ENCODE measurements around the gene PADI2.

The PADI2 gene

DNA sequence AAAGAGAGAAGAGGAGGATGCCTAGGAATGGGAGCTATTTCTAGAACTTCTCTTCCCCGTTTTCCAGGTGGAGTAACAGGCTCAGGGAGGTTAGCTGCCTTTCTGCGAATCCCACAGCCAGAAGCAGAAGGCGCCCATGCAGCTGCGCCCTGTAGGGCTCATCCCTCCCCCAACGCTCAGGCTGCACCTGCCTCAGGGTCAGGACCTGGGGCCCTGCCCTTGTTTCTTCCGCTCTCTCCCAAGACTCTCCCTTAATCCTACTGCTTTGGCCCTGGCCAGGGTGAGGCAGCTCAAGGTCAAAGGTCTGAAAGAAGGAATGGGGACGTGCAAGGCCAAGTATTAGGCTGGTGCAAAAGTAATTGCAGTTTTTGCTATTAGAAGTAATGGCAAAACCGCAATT is 30.5 kb upstream of the PADI2 start:
- Histone ChIP-seq H4K20me1 (ENCODE audit: control insufficient read depth, insufficient read depth, low read depth, low read length) (no peaks in the 10 kb centered on the region), H3K27ac (ENCODE audit: low read depth, low read length) (no peak overlapping the region), H3K9me3 (ENCODE audit: control insufficient read depth, insufficient read depth, low read length) (peaks cover 4% of the 10 kb centered on the region; the same call in 1 of the 2 replicates), H3K4me2 (ENCODE audit: low read length) (no peak overlapping the region), H3K27me3 (ENCODE audit: control insufficient read depth, low read length) (0 out of 2 replicates have a peak, but pooled peaks cover 1% of the 10 kb centered on the region), H3K79me2 (ENCODE audit: control insufficient read depth, low read length) (no peaks in the 10 kb centered on the region), H3K4me1 (ENCODE audit: control insufficient read depth, low read length) (no peaks in the 10 kb centered on the region), H3K9me2 (replicated peaks; ENCODE audit: control insufficient read depth, low read length) (no peaks in the 10 kb centered on the region), H3K4me3 (ENCODE audit: low read length) (no peak overlapping the region), H3F3A (ENCODE audit: control insufficient read depth, insufficient read depth) (no peaks in the 10 kb centered on the region), H3K36me3 (ENCODE audit: control insufficient read depth, low read length) (no peaks in the 10 kb centered on the region)
- TF ChIP-seq, protein P1, sequence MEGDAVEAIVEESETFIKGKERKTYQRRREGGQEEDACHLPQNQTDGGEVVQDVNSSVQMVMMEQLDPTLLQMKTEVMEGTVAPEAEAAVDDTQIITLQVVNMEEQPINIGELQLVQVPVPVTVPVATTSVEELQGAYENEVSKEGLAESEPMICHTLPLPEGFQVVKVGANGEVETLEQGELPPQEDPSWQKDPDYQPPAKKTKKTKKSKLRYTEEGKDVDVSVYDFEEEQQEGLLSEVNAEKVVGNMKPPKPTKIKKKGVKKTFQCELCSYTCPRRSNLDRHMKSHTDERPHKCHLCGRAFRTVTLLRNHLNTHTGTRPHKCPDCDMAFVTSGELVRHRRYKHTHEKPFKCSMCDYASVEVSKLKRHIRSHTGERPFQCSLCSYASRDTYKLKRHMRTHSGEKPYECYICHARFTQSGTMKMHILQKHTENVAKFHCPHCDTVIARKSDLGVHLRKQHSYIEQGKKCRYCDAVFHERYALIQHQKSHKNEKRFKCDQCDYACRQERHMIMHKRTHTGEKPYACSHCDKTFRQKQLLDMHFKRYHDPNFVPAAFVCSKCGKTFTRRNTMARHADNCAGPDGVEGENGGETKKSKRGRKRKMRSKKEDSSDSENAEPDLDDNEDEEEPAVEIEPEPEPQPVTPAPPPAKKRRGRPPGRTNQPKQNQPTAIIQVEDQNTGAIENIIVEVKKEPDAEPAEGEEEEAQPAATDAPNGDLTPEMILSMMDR (IDR thresholded peaks at IDR 0.05; ENCODE audit: low read depth, low read length, poor library complexity, severe bottlenecking): no peak
- no peak for TF ChIP-seq EZH2phosphoT487 (IDR thresholded peaks at IDR 0.05; ENCODE audit: borderline replicate concordance, low read length)

- Histone ChIP-seq H3F3A (ENCODE audit: control insufficient read depth, insufficient read depth) (no peaks in the 10 kb centered on the region), H3K27me3 (ENCODE audit: control insufficient read depth, low read length) (0 out of 2 replicates have a peak, but pooled peaks cover 2% of the 10 kb centered on the region), H3K9me3 (ENCODE audit: control insufficient read depth, insufficient read depth, low read length) (no peaks in the 10 kb centered on the region), H3K27ac (ENCODE audit: low read depth, low read length) (no peak overlapping the region), H3K4me1 (ENCODE audit: control insufficient read depth, low read length) (no peaks in the 10 kb centered on the region), H3K79me2 (ENCODE audit: control insufficient read depth, low read length) (no peaks in the 10 kb centered on the region), H4K20me1 (ENCODE audit: control insufficient read depth, insufficient read depth, low read depth, low read length) (no peaks in the 10 kb centered on the region), H3K4me3 (ENCODE audit: low read length) (no peak overlapping the region), H3K4me2 (ENCODE audit: low read length) (no peak overlapping the region), H3K36me3 (ENCODE audit: control insufficient read depth, low read length) (no peaks in the 10 kb centered on the region), H3K9me2 (replicated peaks; ENCODE audit: control insufficient read depth, low read length) (no peaks in the 10 kb centered on the region)
- TF ChIP-seq, protein P1 (IDR thresholded peaks at IDR 0.05; ENCODE audit: low read depth, low read length, poor library complexity, severe bottlenecking): no peak
- no peak for TF ChIP-seq EZH2phosphoT487 (IDR thresholded peaks at IDR 0.05; ENCODE audit: borderline replicate concordance, low read length)
Measured at GRCh38 chr1:17148950-17149608, 29.8 kb upstream of the PADI2 start.

- Histone ChIP-seq H3K4me3 (ENCODE audit: low read length) (no peak overlapping the region), H3K4me2 (ENCODE audit: low read length) (no peak overlapping the region), H3K9me3 (ENCODE audit: control insufficient read depth, insufficient read depth, low read length) (no peaks in the 10 kb centered on the region), H3F3A (ENCODE audit: control insufficient read depth, insufficient read depth) (no peaks in the 10 kb centered on the region), H3K27ac (ENCODE audit: low read depth, low read length) (no peak overlapping the region), H3K36me3 (ENCODE audit: control insufficient read depth, low read length) (no peaks in the 10 kb centered on the region), H3K9me2 (replicated peaks; ENCODE audit: control insufficient read depth, low read length) (no peaks in the 10 kb centered on the region), H4K20me1 (ENCODE audit: control insufficient read depth, insufficient read depth, low read depth, low read length) (no peaks in the 10 kb centered on the region), H3K27me3 (ENCODE audit: control insufficient read depth, low read length) (peaks cover 19% of the 10 kb centered on the region), H3K79me2 (ENCODE audit: control insufficient read depth, low read length) (no peaks in the 10 kb centered on the region), H3K4me1 (ENCODE audit: control insufficient read depth, low read length) (no peaks in the 10 kb centered on the region)
- TF ChIP-seq EZH2phosphoT487 (IDR thresholded peaks at IDR 0.05; ENCODE audit: borderline replicate concordance, low read length): no peak
- TF ChIP-seq, protein P1 (IDR thresholded peaks at IDR 0.05; ENCODE audit: low read depth, low read length, poor library complexity, severe bottlenecking): no peak
Measured at GRCh38 chr1:17145648-17146047, 26.4 kb upstream of the PADI2 start.
